ENCODE data around the gene POP4. TPM values are rescaled to one million over a fixed set of nuclear protein-coding genes. Genes with fewer than 3 reads are reported as not detected.

The POP4 gene
- total and polyA plus RNA-seq, 2 of the 8 experiments (the other 6 are each of a cell fraction or from before 2014, with no cell fraction given): 29.1 to 41.5 TPM

DNA sequence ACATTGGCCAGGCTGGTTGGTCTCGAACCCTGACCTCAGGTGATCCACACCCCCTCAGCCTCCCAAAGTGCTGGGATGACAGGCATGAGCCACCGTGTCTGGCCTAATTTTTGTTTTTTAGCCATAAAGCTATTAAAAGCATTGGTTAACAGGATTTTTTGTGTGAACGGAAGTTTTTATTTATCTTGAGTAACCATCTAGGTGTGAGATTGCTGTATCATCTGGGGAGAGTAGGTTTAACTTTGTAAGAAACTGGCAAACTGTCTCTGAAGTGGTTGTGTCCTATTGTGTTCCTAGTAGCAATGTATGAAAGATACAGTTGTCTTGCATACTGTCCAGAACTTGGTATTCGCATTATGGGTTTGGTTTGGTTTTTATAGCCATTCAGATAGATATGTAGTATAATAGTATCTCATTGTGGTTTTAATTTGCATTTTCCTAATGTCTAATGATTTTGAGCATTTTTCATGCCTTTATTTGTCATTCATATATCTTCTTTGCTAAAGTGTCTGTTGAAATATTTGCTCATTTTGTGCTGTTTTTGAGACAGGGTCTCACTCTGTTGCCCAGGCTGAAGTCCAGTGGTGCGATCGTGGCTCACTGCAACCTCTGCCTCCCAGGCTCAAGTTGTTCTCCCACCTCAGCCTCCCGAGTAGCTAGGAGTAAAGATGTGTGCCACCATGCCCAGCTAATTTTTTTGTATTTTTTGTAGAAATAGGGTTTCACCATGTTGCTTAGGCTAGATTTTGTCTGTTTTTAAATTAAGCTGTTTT is 45.7 kb downstream of the POP4 start:
- CTCF ChIA-PET (ENCODE audit: partially characterized antibody): interaction anchor here (1.5 kb wide), 1 partner anchor 12 kb away, joined by 3 read pairs; no protein-coding TSS in a partner anchor
- POLR2A ChIA-PET (ENCODE audit: partially characterized antibody): no interaction called here

More for the DNA sequence above, 45.7 kb downstream of the POP4 start:
- H3K4ac ChIP-seq (replicated peaks; ENCODE audit: insufficient read length, low read depth, low read length): no peak overlapping the region
- H2BK20ac ChIP-seq (ENCODE audit: low read length): no peak overlapping the region
- no peak overlapping the region for H3K27ac ChIP-seq (ENCODE audit: low read depth, low read length)
- no peak overlapping the region for H3K14ac ChIP-seq (ENCODE audit: insufficient read length)
- no peak overlapping the region for H3K9ac ChIP-seq (replicated peaks in 1 of 4; ENCODE audit: extremely low read depth in 1 of 4, low read depth in 3 of 4, low read length in 3 of 4)
- no peak overlapping the region for H3K56ac ChIP-seq (replicated peaks; ENCODE audit: insufficient read length, low read depth, low read length)
- no peak overlapping the region for H2AFZ ChIP-seq (ENCODE audit: low read length)
- DNase-seq (ENCODE audit: low read depth in 1 of 2, low spot score in 2 of 2) (no peak), FAIRE-seq (no peak)
- no peak overlapping the region for H2BK5ac ChIP-seq (ENCODE audit: low read depth, low read length)
- no peak overlapping the region for H3K4me3 ChIP-seq (ENCODE audit: extremely low read depth in 1 of 4, insufficient read depth in 2 of 4, low read depth in 3 of 4, low read length in 4 of 4)
- no peak overlapping the region for H2BK12ac ChIP-seq (ENCODE audit: low read depth, low read length)
- no peaks in the 10 kb centered on the region for H3K79me1 ChIP-seq (ENCODE audit: low read depth, low read length)
- H3K4me2 ChIP-seq (ENCODE audit: insufficient read depth in 1 of 2, low read depth in 2 of 2, low read length in 2 of 2): no peak overlapping the region
- WGBS, 2 experiments (ENCODE audit: extremely low coverage in 1 of 2, insufficient coverage in 1 of 2, insufficient read length in 1 of 2, insufficient replicate concordance in 2 of 2, low coverage in 1 of 2, low lambda C conversion rate in 2 of 2, missing lambda C conversion rate in 1 of 2): 95% methylated on average over 7 of the region's 7 CpGs; no CpG with 5 or more reads in 1 of the 2 experiments
- no peak overlapping the region for H4K91ac ChIP-seq (replicated peaks; ENCODE audit: insufficient read length, low read length)
- no peak overlapping the region for H3K23ac ChIP-seq (ENCODE audit: insufficient read length)
- H3K23me2 ChIP-seq (ENCODE audit: low read depth, low read length): no peaks in the 10 kb centered on the region
- H3K36me3 ChIP-seq (ENCODE audit: control insufficient read depth in 2 of 4, insufficient read depth in 4 of 4, low read length in 3 of 4): no peaks in the 10 kb centered on the region
- H3K9me3 ChIP-seq (ENCODE audit: insufficient read depth in 2 of 2, low read depth in 1 of 2, low read length in 1 of 2): 0 out of 4 replicates have a peak, but pooled peaks cover 0 to 7% of the 10 kb centered on the region in 2 experiments
- H3K79me2 ChIP-seq (ENCODE audit: control insufficient read depth in 1 of 2, insufficient read depth in 2 of 2, low read length in 2 of 2): no peaks in the 10 kb centered on the region
- no peak overlapping the region for H4K8ac ChIP-seq (ENCODE audit: extremely low read depth, insufficient read depth, low read length)
- H2BK120ac ChIP-seq (replicated peaks; ENCODE audit: low read depth, low read length): no peak overlapping the region
- no peaks in the 10 kb centered on the region for H4K20me1 ChIP-seq (replicated peaks in 1 of 2; ENCODE audit: control insufficient read depth in 1 of 2, insufficient read depth in 2 of 2, low read length in 2 of 2)
- H3K4me1 ChIP-seq (replicated peaks in 1 of 4; ENCODE audit: control insufficient read depth in 3 of 4, insufficient read depth in 4 of 4, low read length in 3 of 4): no peaks in the 10 kb centered on the region
- H4K5ac ChIP-seq (ENCODE audit: insufficient read length, low read depth, low read length): no peak overlapping the region
- no peak overlapping the region for H3K18ac ChIP-seq (ENCODE audit: extremely low read depth, low read length)
- no peak overlapping the region for H2AK5ac ChIP-seq (ENCODE audit: low read depth, low read length)
- no peak overlapping the region for H2BK15ac ChIP-seq (ENCODE audit: low read length)
- no peaks in the 10 kb centered on the region for H3K27me3 ChIP-seq (replicated peaks in 1 of 4; ENCODE audit: control insufficient read depth in 3 of 4, extremely low read depth in 1 of 4, insufficient read depth in 3 of 4, low read length in 3 of 4)
